Astrocyte of the cerebellum (primary cell): Measurements from ENCODE around the gene CARMIL3.

ENCODE experiments used
- DNase-seq: peaks from one replicate; pipeline ENCODE4 v3.0.0-alpha.2; 2011; ENCODE audit warnings: low read depth
- H3K4me3 ChIP-seq: 2 replicates; pipeline ENCODE4 v1.5.1; 2011; ENCODE audit warnings: mild to moderate bottlenecking, low read depth, low read length, moderate library complexity
- in situ Hi-C: cut with HindIII; loops from 2 replicates; pipeline ENCODE4 v1.10.0; 2017; ENCODE audit warnings: low sequenced_read_pairs
- TF ChIP-seq, protein P1 (sequence below): IDR thresholded peaks from 2 replicates; pipeline ENCODE4 v1.5.1; 2012; ENCODE audit warnings: low read length, low read depth, moderate library complexity, mild to moderate bottlenecking; ENCODE audit errors: missing control alignments

CARMIL3 gene

DNA sequence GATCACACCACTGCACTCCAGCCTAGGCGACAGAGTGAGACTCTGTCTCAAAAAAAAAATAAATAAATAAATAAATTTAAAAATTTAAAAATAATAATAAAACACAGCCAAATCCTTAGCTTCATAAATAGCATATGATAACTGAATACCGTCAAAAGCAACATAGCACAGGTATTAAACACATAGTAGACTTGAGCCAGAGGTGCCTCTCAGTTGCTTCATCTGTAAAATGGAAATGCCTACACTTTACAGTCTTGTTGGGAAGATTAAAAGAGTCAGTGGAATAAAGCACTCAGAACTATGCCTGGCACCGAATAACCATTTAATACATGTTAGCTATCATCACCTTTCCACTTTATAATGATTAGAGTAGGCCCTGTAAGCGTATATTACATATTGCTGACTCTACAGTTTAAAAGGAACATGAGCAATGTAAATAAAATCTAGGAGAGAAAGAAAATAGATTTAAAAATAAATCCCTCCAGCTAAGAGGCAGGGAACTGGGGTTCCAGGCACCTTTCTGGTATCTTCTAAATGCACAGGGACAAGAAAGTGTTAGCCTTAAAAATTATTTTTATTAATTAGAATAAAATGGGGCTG is 55.0 kb downstream of the CARMIL3 start:
- no peak for DNase-seq
- TF ChIP-seq, protein P1, sequence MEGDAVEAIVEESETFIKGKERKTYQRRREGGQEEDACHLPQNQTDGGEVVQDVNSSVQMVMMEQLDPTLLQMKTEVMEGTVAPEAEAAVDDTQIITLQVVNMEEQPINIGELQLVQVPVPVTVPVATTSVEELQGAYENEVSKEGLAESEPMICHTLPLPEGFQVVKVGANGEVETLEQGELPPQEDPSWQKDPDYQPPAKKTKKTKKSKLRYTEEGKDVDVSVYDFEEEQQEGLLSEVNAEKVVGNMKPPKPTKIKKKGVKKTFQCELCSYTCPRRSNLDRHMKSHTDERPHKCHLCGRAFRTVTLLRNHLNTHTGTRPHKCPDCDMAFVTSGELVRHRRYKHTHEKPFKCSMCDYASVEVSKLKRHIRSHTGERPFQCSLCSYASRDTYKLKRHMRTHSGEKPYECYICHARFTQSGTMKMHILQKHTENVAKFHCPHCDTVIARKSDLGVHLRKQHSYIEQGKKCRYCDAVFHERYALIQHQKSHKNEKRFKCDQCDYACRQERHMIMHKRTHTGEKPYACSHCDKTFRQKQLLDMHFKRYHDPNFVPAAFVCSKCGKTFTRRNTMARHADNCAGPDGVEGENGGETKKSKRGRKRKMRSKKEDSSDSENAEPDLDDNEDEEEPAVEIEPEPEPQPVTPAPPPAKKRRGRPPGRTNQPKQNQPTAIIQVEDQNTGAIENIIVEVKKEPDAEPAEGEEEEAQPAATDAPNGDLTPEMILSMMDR, result no peak
- H3K4me3 ChIP-seq, result no peak overlapping the region
- in situ Hi-C loops, result no loop called here

DNA sequence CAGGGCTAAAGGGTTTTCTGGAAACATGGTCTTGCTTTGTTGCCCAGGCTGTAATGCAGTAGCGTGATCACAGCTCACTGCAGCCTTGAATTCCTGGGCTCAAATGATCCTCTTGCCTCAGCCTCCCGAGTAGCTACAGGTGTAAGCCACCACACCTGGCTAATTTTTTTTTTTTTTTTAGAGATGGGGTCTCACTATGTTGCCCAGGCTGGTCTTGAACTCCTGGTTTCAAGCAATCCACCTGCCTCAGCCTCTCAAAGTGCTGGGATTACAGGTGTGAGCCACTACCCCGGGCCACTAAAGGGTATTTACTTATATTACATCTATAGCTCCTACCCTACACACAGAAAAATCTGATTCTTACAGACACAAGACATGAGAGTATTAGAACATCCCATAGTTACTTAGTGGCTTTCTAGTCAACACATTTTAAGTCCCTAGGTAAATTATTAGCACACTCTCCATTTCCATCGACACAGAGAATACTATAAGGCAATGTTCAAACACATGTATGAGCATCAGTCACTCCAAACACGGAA is 56.6 kb downstream of the CARMIL3 start:
- in situ Hi-C loops, result no loop called here
- H3K4me3 ChIP-seq, result no peak overlapping the region
- no peak for DNase-seq
- TF ChIP-seq, protein P1, result no peak

DNA sequence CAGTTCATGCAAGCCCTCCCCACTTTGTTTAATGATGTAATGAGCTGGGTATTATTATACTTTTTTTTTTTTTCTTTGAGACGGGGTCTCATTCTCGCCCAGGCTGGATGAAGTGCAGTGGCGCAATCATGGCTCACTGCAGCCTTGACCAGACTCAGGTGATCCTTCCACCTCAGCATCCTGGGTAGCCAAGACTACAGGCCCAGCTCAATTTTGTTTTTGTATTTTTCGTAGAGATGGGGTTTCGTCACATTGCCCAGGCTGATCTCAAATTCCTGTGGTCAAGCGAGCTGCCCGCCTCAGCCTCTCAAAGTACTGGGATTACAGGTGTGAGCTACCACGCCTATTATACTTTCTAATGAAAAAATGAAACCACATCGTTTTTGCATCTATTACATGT is 58.3 kb downstream of the CARMIL3 start:
- no peak overlapping the region for H3K4me3 ChIP-seq
- TF ChIP-seq, protein P1, result no peak
- in situ Hi-C loops, result no loop called here
- DNase-seq, result no peak

DNA sequence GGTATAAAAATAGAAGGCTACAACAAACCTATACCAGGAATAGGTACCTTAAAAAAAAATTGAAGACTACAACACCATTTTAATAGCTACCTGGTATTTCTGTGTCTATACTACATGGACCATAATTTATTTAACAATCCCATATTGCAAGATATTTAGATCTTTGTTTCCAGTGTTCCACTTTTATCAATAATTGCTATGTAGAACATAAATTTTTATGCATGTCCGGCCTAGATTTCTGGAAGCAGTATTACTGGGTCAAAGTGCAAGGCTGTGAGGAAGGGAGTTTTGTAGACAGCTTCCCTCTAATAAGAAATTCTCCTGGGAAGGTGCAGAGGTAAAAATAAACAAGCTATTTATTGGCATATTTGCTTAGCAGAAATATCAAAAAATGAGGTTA is 58.7 kb downstream of the CARMIL3 start:
- in situ Hi-C loops, result no loop called here
- TF ChIP-seq, protein P1, result no peak
- no peak for DNase-seq

GRCh38 chr14:24113379-24113800 is 61.6 kb downstream of the CARMIL3 start:
- in situ Hi-C loops, result no loop called here
- H3K4me3 ChIP-seq, result peak overlapping the region; percentile 94
- no peak for DNase-seq
- TF ChIP-seq, protein P1, result no peak

More for the DNA sequence above, 58.7 kb downstream of the CARMIL3 start:
- no peak overlapping the region for H3K4me3 ChIP-seq

DNA sequence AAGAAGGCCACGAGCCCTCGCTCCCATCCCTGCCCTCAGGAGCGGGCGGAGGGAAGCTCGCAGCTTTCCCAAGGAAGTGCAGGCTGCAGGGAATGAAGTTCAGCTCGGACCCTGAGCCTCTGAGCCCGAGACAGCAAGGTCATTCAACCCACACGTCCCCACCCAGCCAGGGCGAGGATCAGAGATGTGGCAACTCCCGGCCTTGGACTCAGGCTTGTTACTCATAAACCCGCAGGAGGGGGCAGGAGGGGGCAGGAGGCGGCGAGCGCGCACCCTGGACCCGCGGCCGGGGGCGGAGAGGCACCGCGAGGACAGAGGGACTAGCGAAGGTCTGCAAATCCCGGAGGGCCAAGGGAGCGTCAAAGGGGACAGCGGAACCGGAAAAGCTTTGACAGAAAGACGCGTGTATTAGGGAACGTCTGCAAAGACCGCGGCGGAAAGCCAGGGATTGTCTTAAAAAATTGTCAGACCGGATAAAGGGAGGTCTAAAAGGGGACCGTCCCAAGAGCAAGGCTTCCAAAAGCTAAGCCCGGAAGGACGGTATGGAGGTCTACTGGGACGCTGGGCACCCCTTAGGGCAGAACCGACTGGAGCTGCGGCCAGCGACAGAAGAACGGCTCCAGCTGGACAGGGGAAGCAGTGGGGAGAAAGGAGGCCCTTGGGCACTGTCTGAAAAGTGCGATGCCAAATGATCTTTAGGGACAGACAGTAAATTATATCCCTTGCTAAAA is 62.2 kb downstream of the CARMIL3 start:
- peak overlapping the region; percentile 94 for H3K4me3 ChIP-seq
- in situ Hi-C loops, result no loop called here
- peak; percentile 54 for DNase-seq
- TF ChIP-seq, protein P1, result no peak
